OCI-LY3 (cell line): ENCODE results near the gene PARD3.

Source experiments
- H2AFZ ChIP-seq: fragments of 200-600, 300-600 bp; shearing (Covaris generic); 2 replicates; pipeline ENCODE4 v1.6.0; 2014; ENCODE audit warnings: antibody characterized with exemption, low read depth, low read length
- H3K27ac ChIP-seq: fragments of 200-600, 300-600 bp; sonication (generic); 2 replicates; pipeline ENCODE4 v1.5.1; 2014; ENCODE audit warnings: mild to moderate bottlenecking, low read length, moderate library complexity, mixed read lengths
- H3K27me3 ChIP-seq: fragments of 200-600, 300-600 bp; sonication (generic); 2 replicates; pipeline ENCODE4 v1.6.1; 2014; ENCODE audit warnings: low read depth, low read length, mixed read lengths
- H3K36me3 ChIP-seq: fragments of 200-600, 300-600 bp; sonication (generic); replicated peaks from 2 replicates; pipeline ENCODE3; 2014; ENCODE audit warnings: low read depth, low read length, mixed read lengths
- H3K4me1 ChIP-seq: fragments of 300-600, 200-600 bp; sonication (generic); 2 replicates; pipeline ENCODE4 v1.6.1; 2014; ENCODE audit warnings: low read length, mixed read lengths
- H3K4me2 ChIP-seq: fragments of 200-600, 300-600 bp; sonication (generic); 2 replicates; pipeline ENCODE4 v1.6.1; 2014; ENCODE audit warnings: low read length, mixed read lengths
- H3K4me3 ChIP-seq: fragments of 300-600, 200-600 bp; sonication (generic); 2 replicates; pipeline ENCODE4 v1.5.1; 2014; ENCODE audit warnings: antibody characterized with exemption, mild to moderate bottlenecking, low read length, moderate library complexity
- H3K79me2 ChIP-seq: fragments of 300-600, 200-600 bp; shearing (Covaris generic); 2 replicates; pipeline ENCODE4 v1.6.1; 2014; ENCODE audit warnings: mild to moderate bottlenecking, low read length, mixed read lengths
- H3K9ac ChIP-seq: fragments of 300-600, 200-600 bp; shearing (Covaris generic); 2 replicates; pipeline ENCODE4 v1.6.0; 2014; ENCODE audit warnings: mild to moderate bottlenecking, low read length, moderate library complexity
- H3K9me3 ChIP-seq: fragments of 200-600, 300-600 bp; shearing (Covaris generic); 2 replicates; pipeline ENCODE4 v1.6.1; 2014; ENCODE audit warnings: low read length, mixed read lengths; ENCODE audit not compliant: insufficient read depth
- H4K20me1 ChIP-seq: fragments of 200-600, 300-600 bp; sonication (generic); 2 replicates; pipeline ENCODE4 v1.6.1; 2016; ENCODE audit warnings: low read length, mixed read lengths; ENCODE audit not compliant: insufficient read depth
- EZH2phosphoT487 ChIP-seq: fragments of 200-600 bp; shearing (Covaris generic); IDR thresholded peaks from 2 replicates; pipeline ENCODE4 v1.6.1; 2018; ENCODE audit warnings: antibody characterized with exemption, mixed run types, low read depth
- TF ChIP-seq, protein P1 (sequence below): fragments of 200-600, 300-600 bp; sonication (generic); IDR thresholded peaks from 2 replicates; pipeline ENCODE4 v1.5.1; 2014; ENCODE audit warnings: antibody characterized with exemption, low read length, low read depth

The PARD3 gene

DNA sequence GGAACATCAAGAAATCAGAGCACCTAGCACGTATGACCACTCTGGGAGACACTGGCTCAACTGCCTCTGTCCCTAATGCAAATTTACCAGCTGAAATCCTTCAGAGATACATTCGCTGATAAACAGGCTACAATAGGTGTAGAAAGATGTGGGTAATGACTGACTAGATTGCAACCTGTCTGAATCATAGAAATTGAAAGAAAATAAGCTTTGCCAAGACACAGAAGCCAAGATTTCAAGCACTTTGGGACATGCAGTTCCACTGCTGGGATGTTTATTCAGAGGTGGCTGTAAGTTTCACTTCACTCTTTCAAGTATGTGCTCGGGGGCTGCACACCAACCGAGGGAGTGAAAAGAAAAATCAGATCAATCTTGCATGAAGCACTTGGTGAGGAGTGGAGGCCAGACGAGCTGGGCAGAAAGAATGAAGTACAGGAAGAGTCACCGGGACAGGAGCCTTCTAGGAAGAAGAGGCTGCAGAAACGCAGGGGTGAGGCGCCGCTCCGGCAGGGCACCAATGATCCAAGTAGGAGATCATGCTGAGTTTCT lies 276.7 kb downstream of the PARD3 start:
- Histone ChIP-seq H3K36me3 (no peaks in the 10 kb centered on the region), H3K27ac (peak overlapping the region; percentile 20; the same call in 1 of the 2 replicates), H3K27me3 (no peaks in the 10 kb centered on the region), H3K4me2 (peak overlapping the region; percentile 82), H3K9me3 (no peaks in the 10 kb centered on the region), H3K9ac (peak overlapping the region; percentile 19; the same call in 1 of the 2 replicates), H3K79me2 (no peaks in the 10 kb centered on the region), H3K4me1 (peaks cover 23% of the 10 kb centered on the region), H4K20me1 (no peaks in the 10 kb centered on the region), H3K4me3 (peak overlapping the region; percentile 65), H2AFZ (peak overlapping the region; percentile 25; the same call in 1 of the 2 replicates)
- no peak for TF ChIP-seq EZH2phosphoT487
- TF ChIP-seq, protein P1, sequence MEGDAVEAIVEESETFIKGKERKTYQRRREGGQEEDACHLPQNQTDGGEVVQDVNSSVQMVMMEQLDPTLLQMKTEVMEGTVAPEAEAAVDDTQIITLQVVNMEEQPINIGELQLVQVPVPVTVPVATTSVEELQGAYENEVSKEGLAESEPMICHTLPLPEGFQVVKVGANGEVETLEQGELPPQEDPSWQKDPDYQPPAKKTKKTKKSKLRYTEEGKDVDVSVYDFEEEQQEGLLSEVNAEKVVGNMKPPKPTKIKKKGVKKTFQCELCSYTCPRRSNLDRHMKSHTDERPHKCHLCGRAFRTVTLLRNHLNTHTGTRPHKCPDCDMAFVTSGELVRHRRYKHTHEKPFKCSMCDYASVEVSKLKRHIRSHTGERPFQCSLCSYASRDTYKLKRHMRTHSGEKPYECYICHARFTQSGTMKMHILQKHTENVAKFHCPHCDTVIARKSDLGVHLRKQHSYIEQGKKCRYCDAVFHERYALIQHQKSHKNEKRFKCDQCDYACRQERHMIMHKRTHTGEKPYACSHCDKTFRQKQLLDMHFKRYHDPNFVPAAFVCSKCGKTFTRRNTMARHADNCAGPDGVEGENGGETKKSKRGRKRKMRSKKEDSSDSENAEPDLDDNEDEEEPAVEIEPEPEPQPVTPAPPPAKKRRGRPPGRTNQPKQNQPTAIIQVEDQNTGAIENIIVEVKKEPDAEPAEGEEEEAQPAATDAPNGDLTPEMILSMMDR, result no peak

DNA sequence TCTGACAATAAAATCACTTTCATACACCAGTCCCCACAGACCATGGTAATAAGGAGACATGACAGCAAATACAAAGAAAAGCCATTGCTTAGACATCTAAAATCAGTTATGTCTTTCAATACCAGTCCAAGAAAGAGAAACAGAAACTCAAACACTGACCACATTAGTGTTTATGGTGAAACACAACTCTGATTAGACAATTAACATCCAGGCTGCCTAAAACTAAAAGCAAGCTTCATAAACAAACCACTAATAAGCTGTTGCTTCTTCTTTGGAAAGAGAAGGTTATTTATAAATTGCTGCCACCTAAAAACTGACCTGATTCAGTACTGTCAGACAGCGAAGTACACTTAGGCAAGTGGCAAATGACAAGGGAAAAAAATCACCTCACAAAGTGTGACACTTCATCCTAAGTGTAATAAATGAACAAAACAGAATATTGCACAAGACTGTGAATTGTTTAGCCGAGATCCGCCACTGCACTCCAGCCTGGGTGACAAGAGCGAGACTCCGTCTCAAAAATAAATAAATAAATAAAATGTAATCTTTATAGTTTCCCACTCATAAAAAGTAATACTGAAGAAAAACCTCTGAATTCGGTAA lies 277.4 kb downstream of the PARD3 start:
- H2AFZ ChIP-seq, result no peak overlapping the region

DNA sequence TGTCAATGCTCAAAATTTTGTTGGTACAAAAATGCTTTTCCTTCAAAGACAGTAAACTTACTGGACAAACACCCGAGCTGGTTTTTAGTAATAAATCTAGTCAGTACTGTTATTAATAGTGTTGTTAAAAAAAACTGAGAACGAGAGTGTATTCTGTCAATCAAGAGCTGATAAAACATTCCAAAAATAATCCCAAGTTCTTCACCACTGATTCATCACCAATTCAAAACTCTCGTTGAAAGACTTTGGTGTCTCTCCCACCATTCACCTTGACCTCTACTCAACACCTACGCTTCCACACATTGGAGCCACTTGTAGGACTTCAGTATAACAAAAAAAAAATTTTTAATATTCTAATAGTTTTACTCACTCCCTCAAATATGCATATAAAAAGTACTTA lies 279.2 kb downstream of the PARD3 start:
- no peaks in the 10 kb centered on the region for H3K9me3 ChIP-seq
- H3K36me3 ChIP-seq, result no peaks in the 10 kb centered on the region
- 0 out of 2 replicates have a peak, but pooled peaks cover 3% of the 10 kb centered on the region for H3K27me3 ChIP-seq
- H4K20me1 ChIP-seq, result no peaks in the 10 kb centered on the region
- no peak overlapping the region for H3K4me2 ChIP-seq
- no peaks in the 10 kb centered on the region for H3K79me2 ChIP-seq
- H3K4me1 ChIP-seq, result peaks cover 23% of the 10 kb centered on the region
- H3K9ac ChIP-seq, result no peak overlapping the region
- no peak overlapping the region for H3K4me3 ChIP-seq
- H2AFZ ChIP-seq, result no peak overlapping the region
- TF ChIP-seq, protein P1, result no peak
- TF ChIP-seq EZH2phosphoT487, result no peak
- no peak overlapping the region for H3K27ac ChIP-seq

More for the DNA sequence above, 277.4 kb downstream of the PARD3 start:
- H3K4me3 ChIP-seq, result no peak overlapping the region
- peak overlapping the region; percentile 82; the same call in 1 of the 2 replicates for H3K4me2 ChIP-seq
- no peaks in the 10 kb centered on the region for H3K27me3 ChIP-seq
- no peaks in the 10 kb centered on the region for H3K36me3 ChIP-seq
- H3K4me1 ChIP-seq, result peaks cover 23% of the 10 kb centered on the region
- no peaks in the 10 kb centered on the region for H3K9me3 ChIP-seq
- H3K79me2 ChIP-seq, result no peaks in the 10 kb centered on the region
- H3K27ac ChIP-seq, result no peak overlapping the region
- H4K20me1 ChIP-seq, result no peaks in the 10 kb centered on the region
- H3K9ac ChIP-seq, result no peak overlapping the region
- TF ChIP-seq, protein P1, result no peak
- TF ChIP-seq EZH2phosphoT487, result no peak

DNA sequence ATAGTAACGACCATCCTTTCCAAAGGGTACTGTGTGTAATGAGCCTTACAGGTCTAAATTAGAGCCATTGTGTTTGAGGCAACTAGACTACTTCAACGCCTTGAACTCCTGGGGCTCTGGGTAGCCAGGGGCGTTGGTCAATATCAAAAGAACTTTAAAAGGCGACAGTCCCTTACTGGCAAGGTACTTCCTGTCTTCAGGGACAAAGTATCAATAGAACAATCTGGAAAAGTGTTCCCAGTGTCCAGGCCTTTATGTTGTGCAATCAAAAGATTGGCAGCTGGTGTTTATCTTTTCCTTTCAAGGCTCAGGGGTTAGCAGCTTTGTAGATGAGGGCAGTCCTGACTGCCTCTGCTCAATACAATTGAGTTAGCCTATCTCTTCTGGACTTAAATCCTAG lies 284.3 kb downstream of the PARD3 start:
- Histone ChIP-seq H3K9ac (no peak overlapping the region), H3K4me3 (no peak overlapping the region), H3K79me2 (no peaks in the 10 kb centered on the region), H3K27me3 (0 out of 2 replicates have a peak, but pooled peaks cover 8% of the 10 kb centered on the region), H3K4me2 (no peak overlapping the region), H3K9me3 (no peaks in the 10 kb centered on the region), H3K36me3 (no peaks in the 10 kb centered on the region), H3K4me1 (peaks cover 5% of the 10 kb centered on the region; the same call in 1 of the 2 replicates), H3K27ac (no peak overlapping the region), H2AFZ (no peak overlapping the region), H4K20me1 (no peaks in the 10 kb centered on the region)
- TF ChIP-seq, protein P1, result no peak
- no peak for TF ChIP-seq EZH2phosphoT487
